Skin epidermis (tissue), 12 donors: ENCODE results near the gene COL4A2.
A peak's percentile ranks its signal among the peaks of the same experiment; 100 is the strongest.

Source experiments
- H3K27ac ChIP-seq, 21 experiments: fragments of 200-600 bp; sonication (generic) in 11 of 21; one replicate each; pipeline ENCODE4 v1.5.0; 2020; ENCODE audit warnings: mild to moderate bottlenecking in 3 of 21, inconsistent platforms in 2 of 21, moderate library complexity in 2 of 21
- H3K4me3 ChIP-seq, 7 experiments: fragments of 200-600 bp; sonication (generic) in 2 of 7; one replicate each; pipeline ENCODE4 v1.5.0; 2020; ENCODE audit warnings: inconsistent platforms in 2 of 7, mild to moderate bottlenecking in 2 of 7, moderate library complexity in 1 of 7

The COL4A2 gene

GRCh38 chr13:110419381-110419791, 112.3 kb downstream of the COL4A2 start:
- Histone ChIP-seq H3K27ac (peak overlapping the region in 4 of 21 experiments; percentile 8 to 31 (median 21)), H3K4me3 (no peak overlapping the region)

- H3K27ac ChIP-seq = peak overlapping the region in 4 of 21 experiments; percentile 8 to 31 (median 21)
- H3K4me3 ChIP-seq = no peak overlapping the region
Measured at GRCh38 chr13:110419946-110420345, 112.9 kb downstream of the COL4A2 start.

- Histone ChIP-seq H3K27ac (peak overlapping the region in 2 of 21 experiments; percentile 1 to 44), H3K4me3 (no peak overlapping the region)
Measured at GRCh38 chr13:110420626-110421025, 113.5 kb downstream of the COL4A2 start.

GRCh38 chr13:110421061-110421460, 114.0 kb downstream of the COL4A2 start:
- H3K27ac ChIP-seq = peak overlapping the region in 2 of 21 experiments; percentile 1 to 44
- no peak overlapping the region for H3K4me3 ChIP-seq

- H3K4me3 ChIP-seq = no peak overlapping the region
- H3K27ac ChIP-seq = peak overlapping the region in 1 of 21 experiments; percentile 1
Measured at GRCh38 chr13:110421696-110422385, 114.8 kb downstream of the COL4A2 start.

- H3K27ac ChIP-seq = peak overlapping the region in 1 of 21 experiments; percentile 5
Measured at GRCh38 chr13:110422913-110423688, 116.0 kb downstream of the COL4A2 start.

GRCh38 chr13:110423689-110424302, 116.7 kb downstream of the COL4A2 start:
- Histone ChIP-seq H3K4me3 (no peak overlapping the region), H3K27ac (no peak overlapping the region)

More at GRCh38 chr13:110422913-110423688, 116.0 kb downstream of the COL4A2 start:
- H3K4me3 ChIP-seq = no peak overlapping the region

- H3K27ac ChIP-seq = no peak overlapping the region
- no peak overlapping the region for H3K4me3 ChIP-seq
Measured at GRCh38 chr13:110424569-110425443, 117.7 kb downstream of the COL4A2 start.

GRCh38 chr13:110425444-110425780, 118.3 kb downstream of the COL4A2 start:
- Histone ChIP-seq H3K27ac (no peak overlapping the region), H3K4me3 (no peak overlapping the region)

GRCh38 chr13:110426735-110427134, 119.7 kb downstream of the COL4A2 start:
- Histone ChIP-seq H3K4me3 (no peak overlapping the region), H3K27ac (no peak overlapping the region)

- Histone ChIP-seq H3K27ac (no peak overlapping the region), H3K4me3 (no peak overlapping the region)
Measured at GRCh38 chr13:110428313-110428712, 121.2 kb downstream of the COL4A2 start.

GRCh38 chr13:110430391-110431336, 123.6 kb downstream of the COL4A2 start:
- Histone ChIP-seq H3K27ac (no peak overlapping the region), H3K4me3 (no peak overlapping the region)

- H3K27ac ChIP-seq = no peak overlapping the region
- no peak overlapping the region for H3K4me3 ChIP-seq
Measured at GRCh38 chr13:110431425-110432294, 124.6 kb downstream of the COL4A2 start.

GRCh38 chr13:110432522-110432921, 125.4 kb downstream of the COL4A2 start:
- no peak overlapping the region for H3K4me3 ChIP-seq
- H3K27ac ChIP-seq = no peak overlapping the region

GRCh38 chr13:110433014-110433413, 125.9 kb downstream of the COL4A2 start:
- Histone ChIP-seq H3K4me3 (no peak overlapping the region), H3K27ac (no peak overlapping the region)

GRCh38 chr13:110434629-110435028, 127.5 kb downstream of the COL4A2 start:
- Histone ChIP-seq H3K27ac (no peak overlapping the region), H3K4me3 (no peak overlapping the region)

- H3K27ac ChIP-seq = no peak overlapping the region
- no peak overlapping the region for H3K4me3 ChIP-seq
Measured at GRCh38 chr13:110435331-110435730, 128.2 kb downstream of the COL4A2 start.

- Histone ChIP-seq H3K4me3 (no peak overlapping the region), H3K27ac (no peak overlapping the region)
Measured at GRCh38 chr13:110436276-110436675, 129.2 kb downstream of the COL4A2 start.
